ENCODE data around the gene SLC9A9.

SLC9A9 gene

DNA sequence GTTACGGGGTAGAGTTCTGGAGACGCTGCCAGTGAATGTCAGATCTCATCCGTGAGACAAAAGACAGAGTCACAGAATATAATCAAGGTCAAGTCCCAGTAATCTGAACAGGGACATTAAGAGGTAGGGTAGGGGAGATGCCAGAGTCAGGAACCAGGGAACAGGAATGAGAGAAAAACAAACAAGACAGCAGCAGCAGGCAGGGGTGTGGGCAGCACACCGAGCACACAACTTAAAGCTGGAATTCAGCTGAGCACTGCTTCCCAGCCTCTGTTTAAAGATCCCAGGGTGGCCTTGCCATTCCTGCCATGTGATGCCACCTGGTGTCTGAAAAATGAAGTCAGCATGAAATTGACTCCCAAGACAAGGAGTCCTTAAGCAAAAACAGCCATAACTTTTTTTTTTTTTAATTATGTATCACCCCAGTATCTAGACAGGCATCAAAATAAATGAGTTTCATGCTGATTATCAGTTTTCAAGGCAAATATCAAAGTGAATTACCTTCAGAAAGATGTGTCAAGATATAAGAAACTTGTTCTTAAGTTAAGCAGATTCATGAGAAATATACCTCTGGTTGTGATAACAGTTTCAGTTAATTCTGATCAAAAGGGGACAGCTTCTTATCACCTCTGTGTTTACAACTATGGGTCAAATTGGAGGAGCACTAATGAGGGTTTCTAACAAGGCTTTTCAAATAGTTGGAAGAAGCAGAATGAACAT lies 203.7 kb downstream of the SLC9A9 start:
- DNase-seq (ENCODE audit: low spot score): peak; percentile 69

DNA sequence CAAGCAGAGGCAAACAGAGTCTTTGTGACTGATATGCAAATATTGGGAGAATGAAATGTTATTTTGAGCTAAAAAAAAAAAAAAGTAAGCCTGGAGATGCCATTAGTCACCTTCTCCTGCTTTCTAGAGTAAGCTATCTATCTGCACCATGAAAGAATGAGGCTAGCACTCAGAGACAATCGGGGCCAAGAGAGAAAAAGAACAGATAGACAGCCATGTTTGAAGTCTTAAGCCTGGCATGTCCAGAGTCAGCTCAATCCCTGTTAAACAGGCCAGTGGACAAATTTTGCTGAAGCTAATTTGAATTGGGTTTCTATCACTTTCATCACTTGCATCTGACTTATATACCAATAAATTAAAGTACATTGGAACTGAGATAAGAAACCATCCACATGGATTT lies 204.4 kb downstream of the SLC9A9 start:
- no peak for DNase-seq (ENCODE audit: low spot score)

DNA sequence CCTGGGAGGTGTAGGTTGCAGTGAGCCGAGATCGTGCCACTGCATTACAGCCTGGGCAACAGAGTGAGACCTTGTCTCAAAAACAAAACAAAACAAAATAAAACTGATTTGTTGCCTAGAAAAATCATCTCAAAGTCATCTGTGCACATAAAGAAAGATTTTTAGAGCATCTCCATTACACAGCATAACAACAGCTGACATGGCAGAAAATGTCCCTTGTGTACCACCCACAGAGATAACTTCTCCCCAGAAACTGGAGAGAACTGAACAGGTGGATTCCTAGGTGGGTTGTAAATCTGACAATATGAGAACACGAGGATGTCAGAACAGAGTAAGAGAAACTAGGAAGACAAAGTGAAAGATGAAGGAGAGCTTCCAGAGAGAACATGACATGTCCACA lies 207.5 kb downstream of the SLC9A9 start:
- no peak for DNase-seq (ENCODE audit: low spot score)

DNA sequence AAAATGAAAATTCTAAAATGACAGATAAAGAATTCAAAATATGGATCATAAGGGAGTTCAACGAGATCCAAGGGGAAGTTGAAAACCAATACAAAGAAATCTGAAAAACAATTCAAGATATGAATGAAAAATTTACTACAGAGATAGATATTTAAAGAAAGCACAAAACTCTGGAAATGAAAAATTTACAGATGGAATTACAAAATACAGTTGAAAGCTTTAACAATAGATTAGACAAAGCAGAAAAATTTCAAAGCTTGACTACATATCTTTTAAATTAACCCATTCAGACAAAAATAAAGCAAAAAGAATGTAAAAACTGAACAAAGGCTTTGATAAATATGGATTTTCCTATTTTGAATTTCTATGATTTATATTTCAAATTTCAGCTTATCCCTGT lies 211.1 kb downstream of the SLC9A9 start:
- no peak for DNase-seq (ENCODE audit: low spot score)

DNA sequence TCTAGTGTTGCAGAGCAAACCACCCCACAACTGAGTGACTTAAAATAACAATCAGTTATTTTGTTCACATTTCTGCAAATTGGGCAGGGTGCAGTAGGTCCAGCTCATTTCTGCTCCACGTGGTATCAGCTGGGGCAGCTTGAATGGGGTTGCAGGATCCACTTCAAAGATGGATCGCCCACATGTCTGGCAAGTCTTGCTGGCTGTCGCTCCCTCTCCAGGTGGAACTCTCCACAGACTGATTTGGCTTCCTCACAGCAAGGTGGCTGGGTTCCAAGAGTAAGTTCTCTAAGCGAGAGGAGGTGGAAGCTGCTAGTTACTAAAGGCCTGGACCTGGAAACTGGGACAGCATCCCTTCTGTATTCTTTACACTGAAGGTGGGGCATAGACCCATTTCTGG lies 213.3 kb downstream of the SLC9A9 start:
- no peak for DNase-seq (ENCODE audit: low spot score)

DNA sequence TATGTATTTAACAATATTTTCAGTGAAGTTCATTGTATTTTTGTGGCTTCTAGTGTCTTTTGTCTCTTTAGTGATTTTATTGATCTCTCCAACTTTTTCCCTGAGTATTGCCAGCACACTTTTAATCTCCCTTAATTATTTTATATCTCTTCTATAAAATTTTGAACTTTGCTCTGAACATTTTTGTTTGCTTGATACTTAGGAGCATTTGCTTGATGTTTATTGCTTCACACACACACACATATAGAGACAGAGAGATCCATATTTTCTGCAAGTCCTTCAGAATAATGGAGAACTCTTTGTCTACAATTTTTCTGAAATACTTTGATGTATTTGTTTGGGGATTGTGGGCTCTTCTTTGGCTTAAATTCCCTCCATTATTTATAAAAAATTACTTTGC lies 213.8 kb downstream of the SLC9A9 start:
- no peak for DNase-seq (ENCODE audit: low spot score)

DNA sequence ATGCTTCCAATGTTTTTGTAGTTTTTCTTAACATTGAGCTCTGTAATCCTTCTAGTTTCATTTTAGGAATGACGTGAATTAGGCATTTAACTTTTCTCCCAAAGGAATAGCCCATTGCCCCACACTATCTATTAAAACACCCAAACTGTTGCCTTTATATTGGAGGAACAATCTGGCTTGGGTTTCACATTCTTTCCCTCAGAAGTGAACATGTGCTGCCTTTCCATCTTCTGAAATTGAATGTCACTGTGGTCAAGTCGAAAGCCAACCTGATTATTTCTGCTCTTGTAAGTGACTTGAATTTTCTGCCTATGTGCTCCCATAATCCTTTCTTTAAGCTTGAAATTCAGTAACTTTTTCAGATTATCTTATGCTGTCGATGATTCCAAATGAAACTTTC lies 214.5 kb downstream of the SLC9A9 start:
- DNase-seq (ENCODE audit: low spot score): no peak

DNA sequence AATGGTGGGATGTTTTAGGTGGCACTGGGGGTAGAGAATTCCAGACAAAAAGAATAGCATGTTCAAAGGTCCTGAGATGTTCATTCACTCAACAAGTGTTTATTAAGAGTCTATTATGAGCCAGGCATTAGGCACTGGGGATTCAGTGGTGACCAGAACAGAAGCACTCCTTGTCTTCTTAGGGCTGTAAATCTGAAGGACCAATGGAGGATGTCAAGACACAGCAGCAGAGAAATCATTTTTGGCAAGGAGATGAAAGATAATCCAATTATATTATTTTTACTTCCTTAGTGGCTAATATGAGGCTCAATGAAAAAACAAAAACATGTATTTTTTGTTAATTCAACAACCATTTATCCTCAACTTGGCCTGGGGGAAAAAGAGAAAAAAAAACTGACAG lies 218.5 kb downstream of the SLC9A9 start:
- no peak for DNase-seq (ENCODE audit: low spot score)

DNA sequence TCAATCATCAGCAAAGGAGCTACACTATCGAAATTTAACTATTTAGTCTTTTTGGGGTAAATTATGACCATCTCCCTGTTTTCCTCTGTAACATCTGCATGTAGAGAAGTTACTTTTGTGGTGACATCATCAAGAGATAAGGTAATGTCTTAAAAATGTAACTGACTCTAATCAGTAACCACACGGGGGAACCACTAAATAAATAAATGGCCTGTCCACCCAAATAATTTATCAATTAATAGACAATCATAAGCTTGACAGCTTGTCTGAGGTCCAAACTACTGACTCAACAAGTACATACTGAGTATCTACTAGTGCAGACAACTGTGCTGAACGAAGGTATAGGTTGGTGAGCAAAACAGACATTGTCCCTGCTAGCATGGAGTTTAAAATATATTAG lies 219.3 kb downstream of the SLC9A9 start:
- DNase-seq (ENCODE audit: low spot score): no peak

DNA sequence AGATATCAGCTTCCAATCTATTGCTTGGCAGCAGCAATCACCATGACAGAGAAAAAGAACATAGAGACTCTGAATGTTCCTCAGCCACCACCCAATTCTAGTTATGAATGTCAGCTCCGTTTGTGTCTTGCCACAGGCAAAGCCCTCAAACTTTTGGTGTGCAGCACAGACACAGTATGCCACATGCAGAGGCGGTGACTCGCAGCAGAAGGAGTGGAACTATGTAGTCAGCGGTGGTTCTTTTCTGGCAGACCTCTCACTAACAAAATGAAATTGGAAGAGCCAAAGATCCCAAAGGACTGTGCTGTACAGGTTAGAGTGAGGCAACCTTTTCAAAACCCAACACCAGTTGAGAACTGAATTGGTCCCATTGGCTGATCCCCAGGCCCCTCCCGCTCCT lies 220.9 kb downstream of the SLC9A9 start:
- DNase-seq (ENCODE audit: low spot score): no peak

DNA sequence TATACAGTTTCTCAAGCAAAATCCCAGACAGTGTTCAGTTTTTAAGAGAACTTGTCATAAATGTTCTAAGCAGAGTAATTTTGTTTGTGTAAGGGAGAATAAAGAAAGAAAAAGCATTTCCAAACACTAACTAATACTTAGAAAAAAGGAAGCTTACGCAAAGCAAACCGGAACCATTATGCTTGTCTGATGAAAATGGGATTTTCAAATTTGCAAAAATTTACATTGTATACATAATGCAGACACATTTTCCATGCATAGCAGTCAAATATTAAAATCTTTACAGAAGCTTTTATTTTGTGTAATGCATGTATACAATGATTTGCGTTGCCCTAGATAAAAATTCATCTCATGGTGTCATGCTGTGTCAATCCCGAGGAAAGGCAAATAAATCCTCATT lies 229.0 kb downstream of the SLC9A9 start:
- DNase-seq (ENCODE audit: low spot score): no peak

DNA sequence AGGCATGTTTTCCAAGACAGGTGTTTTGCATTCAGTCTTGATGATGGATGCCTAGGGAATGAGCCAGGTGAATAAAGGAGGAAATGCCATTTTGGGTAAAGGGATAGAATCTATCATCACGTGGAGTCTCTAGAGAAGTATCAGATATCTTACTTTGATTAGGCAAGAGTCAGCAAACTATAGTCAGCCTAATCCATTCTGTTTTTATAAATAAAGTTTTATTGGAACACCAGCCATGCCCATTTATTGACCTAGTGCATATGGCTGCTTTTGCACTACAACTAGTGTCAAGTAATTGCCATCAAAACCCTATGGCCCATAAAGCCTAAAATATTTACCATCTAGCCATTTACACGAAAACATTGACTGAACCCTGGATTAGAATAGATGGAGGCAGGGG lies 231.2 kb downstream of the SLC9A9 start:
- DNase-seq (ENCODE audit: low spot score): no peak

DNA sequence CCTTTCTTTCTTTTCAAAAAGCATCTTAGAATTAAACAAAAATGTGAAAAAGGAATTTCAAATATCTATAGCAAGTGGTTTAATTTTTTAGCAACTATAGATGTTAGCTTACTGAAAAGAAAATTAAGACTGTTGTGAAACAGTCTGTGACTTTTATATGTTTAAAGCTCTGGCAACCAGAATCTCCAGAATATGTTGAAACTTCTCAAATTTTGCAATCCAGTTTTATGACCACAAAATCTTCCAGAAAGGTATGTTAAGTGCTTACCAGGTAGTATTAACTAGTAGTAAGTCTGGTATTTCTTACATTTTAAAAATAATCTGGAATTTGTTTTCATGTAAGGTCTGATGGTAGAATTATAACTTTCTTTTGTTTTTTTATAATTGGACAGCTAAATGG lies 235.0 kb downstream of the SLC9A9 start:
- DNase-seq (ENCODE audit: low spot score): no peak

DNA sequence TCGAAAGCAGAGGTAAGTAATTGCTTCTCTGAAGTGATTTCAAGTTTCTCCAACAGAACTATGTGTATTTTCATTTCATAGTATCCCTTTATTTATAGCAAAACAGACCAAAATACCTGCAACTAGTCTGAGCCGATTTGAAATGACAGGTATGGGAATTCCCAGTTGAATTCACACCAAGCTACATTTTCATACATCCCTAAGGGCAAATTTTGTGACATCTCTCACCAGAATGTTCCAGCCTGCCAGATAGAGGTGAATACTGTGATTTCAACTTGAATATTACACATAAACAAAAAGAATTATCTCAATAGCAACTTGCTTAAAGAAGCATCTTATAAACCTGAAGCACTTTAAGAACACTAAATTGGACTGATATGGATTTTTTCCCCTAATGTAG lies 235.7 kb downstream of the SLC9A9 start:
- DNase-seq (ENCODE audit: low spot score): no peak

DNA sequence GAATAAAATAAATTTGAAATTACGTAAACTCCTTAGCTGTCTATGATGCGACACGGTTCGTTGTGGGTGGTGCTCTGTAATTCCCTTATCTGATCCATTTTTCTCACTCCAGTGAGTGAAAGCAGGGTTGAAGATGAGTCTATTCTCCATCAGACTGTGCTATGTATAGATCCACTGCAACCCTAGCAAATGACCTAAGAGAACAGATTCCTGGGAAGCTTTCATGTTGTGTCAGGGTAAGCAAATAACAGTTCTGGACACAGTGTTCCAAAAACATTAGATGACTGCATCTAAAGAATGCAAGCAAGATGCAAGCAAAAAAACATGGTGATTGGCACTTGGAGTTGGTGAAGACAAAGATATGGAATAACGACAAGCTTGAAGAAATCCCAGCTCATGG lies 239.3 kb downstream of the SLC9A9 start:
- DNase-seq (ENCODE audit: low spot score): no peak

DNA sequence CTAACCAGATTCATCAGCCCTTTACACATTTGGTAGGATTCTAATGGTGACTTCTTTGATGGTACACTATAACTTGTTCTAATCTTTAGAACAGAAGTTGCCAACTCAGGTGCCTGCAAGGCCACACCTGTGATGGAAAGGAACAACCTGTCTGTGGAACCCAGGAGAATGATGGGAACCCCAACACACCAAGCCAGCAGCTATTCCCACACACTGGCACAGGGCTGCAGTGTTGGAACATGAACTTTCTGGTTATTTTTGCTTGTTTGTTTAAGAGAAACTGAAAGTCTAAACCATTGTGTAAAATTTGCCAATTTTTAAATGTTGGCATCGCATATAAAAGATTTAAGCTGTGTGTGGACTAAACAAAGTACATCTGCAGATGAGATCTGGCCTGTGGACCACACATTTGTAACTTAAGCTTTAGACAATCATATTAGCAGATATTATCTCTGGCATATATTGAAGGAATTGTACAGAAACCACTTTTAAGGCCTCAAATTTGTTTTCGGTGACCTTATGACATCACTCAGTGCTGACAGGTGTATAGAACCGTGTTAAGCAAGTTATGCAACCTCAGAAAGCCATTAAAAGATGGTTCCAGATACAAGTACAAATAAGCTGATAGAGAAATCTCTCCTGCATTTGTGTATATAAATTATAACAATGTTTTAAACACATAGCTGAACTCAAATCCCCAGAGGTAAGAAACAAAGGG lies 242.9 kb downstream of the SLC9A9 start:
- DNase-seq (ENCODE audit: low spot score): no peak

DNA sequence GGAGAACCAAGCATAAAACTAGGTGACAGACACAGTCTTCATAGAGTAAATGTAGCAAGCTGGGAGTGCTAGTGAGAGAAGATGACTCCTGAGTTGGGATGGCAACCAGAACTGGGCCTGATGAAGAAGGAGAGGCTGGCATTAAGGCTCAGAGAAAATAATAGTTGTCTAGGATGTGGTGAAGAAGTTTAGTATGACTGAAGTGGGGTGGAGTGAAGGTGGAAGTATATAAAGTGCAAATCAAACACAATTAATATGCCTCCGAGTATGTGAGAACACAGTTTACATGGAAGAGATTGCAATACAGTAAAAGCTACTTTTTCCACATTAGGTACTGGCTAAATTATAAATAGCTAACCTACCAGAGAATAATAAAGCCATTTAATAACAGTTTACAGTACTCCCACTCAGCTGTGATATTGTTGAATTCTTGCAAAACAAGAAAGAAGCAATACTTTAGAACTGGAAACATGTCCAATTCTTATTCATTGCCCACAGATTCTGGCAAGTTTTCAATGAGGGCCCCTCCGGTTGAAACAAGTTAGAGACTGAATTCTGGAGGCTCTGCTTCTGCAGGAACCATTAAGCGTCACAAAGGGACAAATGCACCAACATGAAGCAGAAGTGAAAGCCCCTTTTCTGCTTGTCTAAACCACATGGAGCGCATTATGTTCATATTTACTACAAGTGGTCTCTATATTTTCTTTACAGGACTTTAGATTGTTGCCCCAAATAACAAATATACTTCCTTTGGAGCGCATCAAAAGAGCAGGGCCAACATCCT lies 243.7 kb downstream of the SLC9A9 start:
- peak; percentile 27 for DNase-seq (ENCODE audit: low spot score)

DNA sequence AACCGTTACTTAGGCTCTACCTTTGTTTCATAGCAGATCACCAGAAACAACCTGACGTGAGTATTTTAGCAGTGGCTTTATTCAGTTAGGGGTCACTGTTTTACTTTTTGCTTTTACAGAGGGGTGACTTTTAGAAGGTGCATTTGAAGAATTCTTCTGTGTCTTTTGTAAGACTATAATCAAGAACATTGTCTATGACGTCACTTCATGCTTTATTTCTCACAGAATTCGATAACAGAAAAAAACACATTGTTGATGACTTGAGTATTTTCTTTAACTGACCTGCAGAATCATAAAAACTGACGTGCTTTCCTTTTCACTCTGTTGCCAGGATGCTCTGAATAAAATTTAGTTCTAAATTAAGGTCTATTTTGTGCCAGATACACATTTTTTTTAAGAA lies 244.5 kb downstream of the SLC9A9 start:
- DNase-seq (ENCODE audit: low spot score): no peak

DNA sequence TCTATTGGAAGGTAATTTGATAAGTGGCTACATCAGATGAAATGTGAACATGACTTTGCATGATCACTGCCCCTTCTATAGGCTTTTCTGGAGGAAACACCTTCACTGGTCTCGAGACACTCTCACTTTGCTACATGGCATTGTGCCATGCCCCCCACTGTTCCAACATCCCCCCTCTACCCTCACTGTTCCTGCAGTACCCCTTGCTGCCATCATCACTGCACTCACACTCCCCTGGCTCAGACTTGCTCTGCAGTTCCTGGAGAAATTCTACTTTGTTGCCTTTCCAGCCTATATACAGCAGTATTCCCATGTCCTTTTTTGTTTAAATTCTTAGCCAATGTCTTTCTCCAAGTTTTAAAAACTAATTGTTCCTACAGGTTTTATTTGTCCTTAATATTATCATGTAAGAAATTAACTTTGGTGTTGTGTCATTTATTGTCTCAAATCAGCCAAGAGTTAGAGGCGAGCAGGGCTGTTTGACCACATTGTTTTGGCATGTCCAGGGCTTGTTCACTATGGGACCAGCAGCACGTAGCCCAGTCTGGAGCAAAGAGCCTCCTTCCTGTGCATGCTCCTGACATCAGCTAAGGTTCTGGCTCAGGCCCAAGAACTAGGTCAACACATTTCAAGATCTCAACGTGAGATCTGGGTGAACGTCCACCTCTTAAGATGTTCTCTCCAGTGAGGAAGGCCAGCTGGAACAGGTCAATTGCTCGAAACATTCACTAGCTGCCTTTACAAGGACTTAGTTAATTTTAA lies 246.4 kb downstream of the SLC9A9 start:
- no peak for DNase-seq (ENCODE audit: low spot score)

DNA sequence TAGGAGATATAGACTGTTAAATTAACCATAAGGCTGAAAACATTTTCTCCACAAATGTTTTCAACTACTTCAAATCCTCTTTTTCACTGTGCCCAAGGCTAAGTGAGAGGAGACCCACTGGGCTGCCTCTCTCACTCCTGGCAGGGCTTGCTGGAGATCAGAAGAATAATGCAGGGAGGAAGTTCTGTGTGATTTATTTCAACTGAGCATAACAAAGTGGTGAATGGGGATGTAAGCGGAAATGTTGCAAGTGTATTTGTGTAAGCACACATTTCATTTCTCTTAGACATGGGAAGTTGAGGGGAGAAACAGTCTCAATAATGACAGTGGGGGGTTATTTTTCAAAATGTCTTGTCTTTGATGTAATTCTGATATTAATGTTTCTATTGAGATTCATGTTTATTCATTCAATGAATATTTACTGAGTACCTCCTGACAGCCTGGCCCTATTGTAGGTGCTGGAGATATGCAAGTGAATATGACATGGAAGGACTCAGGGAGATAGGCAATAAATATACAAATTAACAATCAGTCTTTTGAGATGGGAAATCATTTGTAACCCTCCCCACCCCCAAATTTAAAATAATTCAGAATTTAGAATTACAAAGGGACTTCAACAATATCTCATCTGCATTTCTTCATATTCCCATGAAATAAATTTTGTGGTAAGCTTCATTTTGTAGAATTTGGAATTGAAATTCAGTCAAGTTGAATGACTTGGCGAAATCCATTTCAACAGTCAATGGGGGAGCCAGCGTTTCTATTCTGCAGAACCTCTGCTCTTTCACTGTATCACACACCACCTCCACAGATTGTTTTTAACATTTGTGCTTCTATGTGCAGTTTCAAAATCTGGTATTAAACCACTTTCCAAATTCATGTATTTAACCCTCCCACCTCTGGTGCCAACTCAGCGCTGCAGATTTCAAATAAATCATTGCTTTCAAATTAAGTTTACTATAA lies 247.2 kb downstream of the SLC9A9 start:
- no peak for DNase-seq (ENCODE audit: low spot score)

Measured in NAMALWA (cell line).